ENCODE results near the gene SYNGR4.
"Not testable (repeated sequence)": the region's sequence is repeated elsewhere in the genome, so short reads cannot be mapped to it uniquely, and the experiment has no call there.

SYNGR4 gene

GRCh38 chr19:48371771-48372170, 7.6 kb downstream of the SYNGR4 start:
- not testable (repeated sequence) for DNase-seq

- DNase-seq: no peak
These were observed 8.7 kb downstream of the SYNGR4 start for GRCh38 chr19:48372904-48373303.

GRCh38 chr19:48373567-48373966, 9.4 kb downstream of the SYNGR4 start:
- no peak for DNase-seq

GRCh38 chr19:48378194-48378570, 14.0 kb downstream of the SYNGR4 start:
- no peak for DNase-seq

GRCh38 chr19:48379058-48379457, 14.9 kb downstream of the SYNGR4 start:
- DNase-seq: no peak

- no peak for DNase-seq
These were observed 17.2 kb downstream of the SYNGR4 start for GRCh38 chr19:48381178-48381950.

GRCh38 chr19:48382286-48382685, 18.1 kb downstream of the SYNGR4 start:
- no peak for DNase-seq

- DNase-seq: no peak
These were observed 21.4 kb downstream of the SYNGR4 start for GRCh38 chr19:48385461-48386087.

- no peak for DNase-seq
These were observed 22.8 kb downstream of the SYNGR4 start for GRCh38 chr19:48386981-48387380.

GRCh38 chr19:48390188-48391099, 26.3 kb downstream of the SYNGR4 start:
- peak; percentile 61 to 71 for DNase-seq

- DNase-seq: peak; percentile 50 to 76
These were observed 27.2 kb downstream of the SYNGR4 start, which contains the start of gene KDELR1 for GRCh38 chr19:48391100-48392005. TSS of gene KDELR1 (minus strand) at chr19:48391551. CDS start at chr19:48391358, 193 bp downstream.

GRCh38 chr19:48392006-48392344, 27.8 kb downstream of the SYNGR4 start:
- DNase-seq: not testable (repeated sequence)

- no peak for DNase-seq
These were observed 28.8 kb downstream of the SYNGR4 start for GRCh38 chr19:48392860-48393558.

GRCh38 chr19:48393559-48394330, 29.6 kb downstream of the SYNGR4 start, which contains the start of gene GRIN2D:
TSS of gene GRIN2D (plus strand) at chr19:48393668. CDS start at chr19:48398393, 4,725 bp downstream.
- peak; percentile 10 to 44 for DNase-seq

GRCh38 chr19:48394331-48395169, 30.4 kb downstream of the SYNGR4 start:
- no peak for DNase-seq

GRCh38 chr19:48395170-48395455, 30.9 kb downstream of the SYNGR4 start:
- DNase-seq: no peak

GRCh38 chr19:48395499-48395898, 31.3 kb downstream of the SYNGR4 start:
- DNase-seq: no peak

GRCh38 chr19:48396016-48396823, 32.1 kb downstream of the SYNGR4 start:
- no peak for DNase-seq

GRCh38 chr19:48396824-48397176, 32.6 kb downstream of the SYNGR4 start:
- no peak for DNase-seq

All from CD4-positive, alpha-beta T cell treated with Interferon alpha-2 for 1 hour (primary cell).